Measurements from ENCODE around the gene MYO15B.

MYO15B gene

GRCh38 chr17:75672011-75672410, 84.4 kb downstream of the MYO15B start:
- Histone ChIP-seq H3K4me2 (ENCODE audit: low read depth, low read length) (no peak overlapping the region), H3K4me1 (ENCODE audit: low read length) (peaks cover 7% of the 10 kb centered on the region), H3K27ac (ENCODE audit: low read length) (no peak overlapping the region), H4K20me1 (ENCODE audit: insufficient read depth, low read length) (no peaks in the 10 kb centered on the region), H3K79me2 (ENCODE audit: low read length) (peaks cover 70% of the 10 kb centered on the region), H3F3A (ENCODE audit: insufficient read depth, low read length) (peaks cover 9% of the 10 kb centered on the region; the same call in 1 of the 2 replicates), H3K27me3 (replicated peaks; ENCODE audit: insufficient read depth, low read length) (no peaks in the 10 kb centered on the region), H2AFZ (ENCODE audit: low read length) (no peak overlapping the region), H3K36me3 (replicated peaks; ENCODE audit: insufficient read depth, low read length) (peaks cover 12% of the 10 kb centered on the region), H3K9me2 (replicated peaks; ENCODE audit: insufficient read depth, low read length) (no peaks in the 10 kb centered on the region), H3K9ac (ENCODE audit: low read length) (no peak overlapping the region), H3K4me3 (ENCODE audit: low read length) (no peak overlapping the region), H3K9me3 (replicated peaks; ENCODE audit: insufficient read depth, low read length) (no peaks in the 10 kb centered on the region)
- TF ChIP-seq EZH2phosphoT487 (IDR thresholded peaks at IDR 0.05; ENCODE audit: low read length) = no peak
- TF ChIP-seq EZH2 (optimal IDR thresholded peaks at IDR 0.05; ENCODE audit: low read depth, low read length) = no peak
- no peak for TF ChIP-seq CTCF (IDR thresholded peaks at IDR 0.05; ENCODE audit: low read length)
- DNase-seq = no peak

- DNase-seq = no peak
- TF ChIP-seq EZH2 (optimal IDR thresholded peaks at IDR 0.05; ENCODE audit: low read depth, low read length) (no peak), EZH2phosphoT487 (IDR thresholded peaks at IDR 0.05; ENCODE audit: low read length) (no peak), CTCF (IDR thresholded peaks at IDR 0.05; ENCODE audit: low read length) (no peak)
- Histone ChIP-seq H2AFZ (ENCODE audit: low read length) (no peak overlapping the region), H3K27ac (ENCODE audit: low read length) (no peak overlapping the region), H3K36me3 (replicated peaks; ENCODE audit: insufficient read depth, low read length) (peaks cover 12% of the 10 kb centered on the region), H3K9ac (ENCODE audit: low read length) (no peak overlapping the region), H3K4me2 (ENCODE audit: low read depth, low read length) (no peak overlapping the region), H3K4me3 (ENCODE audit: low read length) (no peak overlapping the region), H4K20me1 (ENCODE audit: insufficient read depth, low read length) (no peaks in the 10 kb centered on the region), H3F3A (ENCODE audit: insufficient read depth, low read length) (peaks cover 9% of the 10 kb centered on the region; the same call in 1 of the 2 replicates), H3K79me2 (ENCODE audit: low read length) (peaks cover 67% of the 10 kb centered on the region), H3K9me3 (replicated peaks; ENCODE audit: insufficient read depth, low read length) (no peaks in the 10 kb centered on the region), H3K9me2 (replicated peaks; ENCODE audit: insufficient read depth, low read length) (no peaks in the 10 kb centered on the region), H3K27me3 (replicated peaks; ENCODE audit: insufficient read depth, low read length) (no peaks in the 10 kb centered on the region), H3K4me1 (ENCODE audit: low read length) (peaks cover 4% of the 10 kb centered on the region)
These were observed 85.9 kb downstream of the MYO15B start for GRCh38 chr17:75673487-75673886.

Data from MM.1S (cell line).